Choroid plexus epithelial cell (primary cell): ENCODE measurements around the gene SFXN5.

Experiments used
- DNase-seq: peaks from one replicate; pipeline ENCODE4 v3.0.0-alpha.2; 2010; ENCODE audit warnings: low read depth
- H3K4me3 ChIP-seq: 2 replicates; pipeline ENCODE4 v1.5.1; 2011; ENCODE audit warnings: low read depth, mild to moderate bottlenecking, control low read depth, low read length, moderate library complexity
- CTCF ChIP-seq: conservative IDR thresholded peaks from 2 replicates; pipeline ENCODE4 v1.5.1; 2011; ENCODE audit warnings: low read depth, mild to moderate bottlenecking, control low read depth, inconsistent platforms, low read length, moderate library complexity

Gene SFXN5

DNA sequence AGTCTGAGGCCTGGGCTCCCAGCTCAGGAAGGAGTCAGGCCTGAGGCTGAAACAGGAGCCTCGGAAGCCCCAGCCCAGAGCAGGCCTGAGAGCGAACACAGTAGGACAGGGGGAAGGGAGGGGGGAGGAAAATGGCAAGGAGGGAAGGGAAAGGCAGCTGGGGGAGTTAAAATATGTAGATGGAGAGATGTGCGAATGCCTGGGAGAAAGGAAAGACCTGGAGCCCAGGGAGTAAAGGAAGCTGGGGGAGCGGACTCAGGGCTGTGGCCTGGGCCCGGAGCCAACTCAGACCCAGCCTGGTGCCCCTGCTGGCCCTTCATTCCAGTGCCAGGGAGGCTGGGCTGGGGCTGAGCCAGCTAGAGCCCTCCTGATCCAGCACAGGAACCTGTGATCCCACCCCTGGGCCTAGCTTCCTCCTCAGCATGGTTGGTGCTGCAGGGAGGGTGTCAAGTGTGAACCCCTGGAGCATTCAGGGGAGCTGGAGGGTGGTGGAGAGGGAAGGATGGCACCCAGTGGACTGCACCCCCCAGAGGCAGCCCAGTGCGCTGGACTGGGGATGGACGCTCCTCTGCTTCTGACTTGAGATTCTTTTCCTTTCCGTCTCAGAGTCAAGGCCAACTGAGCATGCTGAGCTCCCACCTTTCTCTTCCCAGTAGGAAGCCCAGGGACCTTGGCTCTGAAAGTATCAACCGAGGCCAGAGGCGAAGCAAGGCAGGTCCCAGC, 107.9 kb downstream of the SFXN5 start:
- H3K4me3 ChIP-seq: no peak overlapping the region
- TF ChIP-seq CTCF: no peak
- DNase-seq: no peak

- TF ChIP-seq CTCF: no peak
- no peak for DNase-seq
- no peak overlapping the region for H3K4me3 ChIP-seq
These were observed 108.6 kb downstream of the SFXN5 start for GRCh38 chr2:72962911-72963310.

DNA sequence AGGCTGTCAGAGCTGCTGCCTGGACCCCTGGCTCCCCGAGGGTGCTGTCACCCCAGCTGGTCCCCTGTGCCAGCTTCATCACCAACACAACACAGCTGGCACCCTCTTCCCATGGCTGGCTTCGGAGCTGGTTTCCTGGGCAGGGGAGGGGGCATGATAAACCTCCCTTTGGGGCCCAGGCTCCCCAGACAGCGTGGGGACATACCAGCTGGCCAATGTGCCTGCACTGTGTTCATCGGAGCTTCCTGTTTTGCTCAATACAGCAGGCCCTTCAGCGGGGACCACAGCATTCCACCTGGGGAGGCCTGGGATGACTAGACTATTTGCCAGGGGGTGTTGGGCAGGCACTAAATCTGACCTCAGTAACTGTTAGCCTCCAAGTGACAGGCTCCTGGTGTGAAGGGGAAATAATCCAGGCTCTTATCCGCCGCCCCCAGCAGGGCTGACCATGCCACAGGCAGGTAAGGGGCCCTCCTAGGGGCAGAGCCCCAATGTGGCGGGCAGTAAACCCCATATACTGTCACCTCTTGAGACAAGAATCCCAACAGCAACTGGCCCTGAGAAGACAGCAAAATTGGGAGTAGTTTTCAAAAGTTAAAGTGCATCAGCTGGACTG, 109.6 kb downstream of the SFXN5 start:
- no peak for DNase-seq
- no peak overlapping the region for H3K4me3 ChIP-seq
- no peak for TF ChIP-seq CTCF

- H3K4me3 ChIP-seq: no peak overlapping the region
- TF ChIP-seq CTCF: no peak
- DNase-seq: no peak
These were observed 110.3 kb downstream of the SFXN5 start for GRCh38 chr2:72961036-72961720.

DNA sequence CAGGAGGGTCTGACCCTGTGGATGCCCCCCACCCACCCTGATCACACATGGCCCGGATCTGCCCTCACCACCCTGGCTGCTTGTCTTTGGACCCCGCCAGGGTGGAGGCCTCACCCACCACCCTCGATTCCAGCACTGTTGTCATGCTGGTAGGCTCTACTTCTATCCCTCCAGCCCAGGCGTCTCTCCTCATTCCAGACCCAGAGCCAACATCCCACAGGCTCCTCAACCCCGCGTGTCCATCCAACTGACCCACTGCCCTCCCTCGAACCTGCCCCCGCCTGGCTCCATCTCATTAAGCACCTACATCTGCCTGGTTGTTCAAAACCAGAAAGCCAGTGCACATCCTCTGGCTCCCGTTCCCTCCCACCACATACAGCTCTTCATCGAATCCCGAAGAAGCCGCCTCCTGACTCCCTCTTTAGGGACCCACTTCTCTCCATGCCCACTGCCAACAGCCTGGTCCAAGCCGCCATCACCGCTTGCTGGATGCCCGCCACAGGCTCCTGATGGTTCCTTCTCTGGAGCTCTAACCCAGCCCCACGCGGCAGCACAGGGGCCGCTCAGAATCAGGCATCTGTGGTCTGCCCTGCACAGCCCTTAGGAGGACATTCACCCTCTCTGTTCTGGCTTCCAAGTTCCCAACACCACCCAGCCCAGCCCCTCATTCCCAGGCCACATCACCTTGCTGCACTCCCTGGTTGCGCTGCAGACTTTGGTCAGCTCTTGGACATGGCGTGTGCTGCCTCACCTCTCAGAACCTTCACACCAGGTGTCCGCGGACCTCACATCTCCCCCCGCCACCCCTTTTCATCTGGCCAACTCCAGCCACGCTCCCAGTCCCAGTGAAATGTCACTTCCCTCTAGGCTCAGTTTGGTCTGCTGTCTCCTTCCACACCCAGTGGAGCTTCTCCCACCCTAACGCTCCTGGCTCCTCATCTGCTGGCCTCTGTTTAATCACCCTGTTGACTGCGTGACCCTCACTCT, 111.2 kb downstream of the SFXN5 start:
- TF ChIP-seq CTCF: no peak
- no peak for DNase-seq
- no peak overlapping the region for H3K4me3 ChIP-seq

GRCh38 chr2:72959554-72959953, 112.0 kb downstream of the SFXN5 start:
- TF ChIP-seq CTCF: no peak
- DNase-seq: no peak
- H3K4me3 ChIP-seq: no peak overlapping the region
